Activated CD4-positive, CD25-positive, alpha-beta regulatory T cell treated with anti-CD3 and anti-CD28 coated beads, Interleukin-2, amount 50 U/mL, for 72 hours (primary cell): ENCODE results near the gene ZNF772.
A peak's percentile ranks its signal among the peaks of the same experiment; 100 is the strongest.

Experiments
- DNase-seq: peaks from one replicate; pipeline ENCODE4 v3.0.0; 2021

ZNF772 gene

DNA sequence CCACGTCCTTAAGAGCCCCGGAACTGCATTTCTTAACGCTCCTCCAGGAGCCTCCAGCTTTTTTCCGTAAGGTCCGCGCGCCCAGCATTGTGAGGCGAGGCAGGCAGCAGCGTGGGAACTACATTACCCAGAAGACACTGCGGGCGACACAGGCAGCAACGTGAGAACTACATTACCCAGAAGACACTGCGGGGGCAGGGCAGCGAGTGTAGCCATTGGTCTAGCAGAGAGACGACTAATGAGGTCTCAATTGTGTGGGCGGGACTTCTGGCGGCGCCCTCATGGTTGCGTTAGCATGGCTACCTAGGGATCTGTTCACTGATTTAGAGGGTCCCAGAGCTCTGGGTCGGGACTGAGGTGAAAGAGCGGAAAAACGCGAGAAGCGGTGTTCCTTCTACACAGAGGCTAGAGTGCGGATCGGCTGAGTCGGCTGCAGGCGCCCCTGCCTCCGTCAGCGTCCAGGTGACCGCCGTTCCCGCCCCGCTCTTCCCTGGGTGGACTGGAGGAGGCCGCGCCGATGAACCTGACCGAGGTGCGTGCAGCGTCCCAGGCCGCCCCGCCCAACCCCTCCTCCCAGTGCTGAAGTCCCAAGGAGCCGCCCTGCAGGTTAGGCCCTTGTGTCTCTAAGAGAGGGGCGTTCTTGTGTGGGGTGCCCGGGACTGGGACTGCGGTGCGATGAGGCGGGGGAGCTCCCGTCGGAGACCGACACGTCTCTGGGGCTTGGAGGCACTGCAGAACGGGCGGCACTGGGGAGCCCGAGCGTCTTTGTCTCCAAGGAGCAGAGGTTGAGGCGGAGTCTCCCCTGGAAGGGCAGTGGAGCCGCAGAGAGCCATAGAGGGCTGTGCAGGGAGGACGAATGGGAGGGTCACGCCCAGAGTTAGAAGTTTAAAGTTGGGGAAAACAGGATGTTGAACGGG lies 42.0 kb downstream of the ZNF772 start, which contains the start of gene ZNF749:
Gene ZNF749 (plus strand): TSS at position 264 of the 917 bp plus-strand sequence. CDS start 254 bp downstream, at position 518.
- peak; percentile 91 for DNase-seq

DNA sequence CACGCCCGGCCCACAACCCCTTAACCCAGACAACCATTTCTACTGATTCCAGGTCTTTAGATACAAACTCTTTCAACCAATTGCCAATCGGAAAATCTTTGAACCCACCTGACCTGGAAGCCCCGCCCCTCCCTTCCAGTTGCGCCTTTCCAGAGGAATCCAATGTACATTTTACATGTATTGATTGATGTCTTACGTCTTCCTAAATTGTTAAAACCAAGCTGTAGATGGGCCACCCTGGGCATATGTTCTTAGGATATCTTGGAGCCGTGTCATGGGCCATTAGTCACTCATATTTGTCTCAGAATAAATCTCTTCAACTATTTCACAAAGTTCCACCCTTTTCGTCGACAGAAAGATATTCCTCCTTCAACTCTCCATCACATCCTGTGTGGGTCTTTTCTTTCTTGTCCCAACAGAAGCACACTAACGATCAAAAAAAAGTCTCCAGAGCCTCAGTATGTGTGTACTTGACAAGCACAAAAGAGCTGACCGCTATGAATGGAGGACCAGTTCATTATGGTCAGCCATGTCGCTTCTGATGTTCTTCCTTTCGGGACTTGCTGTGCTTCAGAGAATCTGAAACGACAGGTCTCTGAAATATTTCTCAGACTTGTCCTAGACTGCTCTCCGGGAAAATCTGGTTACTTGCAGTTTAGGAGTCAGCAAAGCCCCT lies 42.8 kb downstream of the ZNF772 start:
- no peak for DNase-seq

DNA sequence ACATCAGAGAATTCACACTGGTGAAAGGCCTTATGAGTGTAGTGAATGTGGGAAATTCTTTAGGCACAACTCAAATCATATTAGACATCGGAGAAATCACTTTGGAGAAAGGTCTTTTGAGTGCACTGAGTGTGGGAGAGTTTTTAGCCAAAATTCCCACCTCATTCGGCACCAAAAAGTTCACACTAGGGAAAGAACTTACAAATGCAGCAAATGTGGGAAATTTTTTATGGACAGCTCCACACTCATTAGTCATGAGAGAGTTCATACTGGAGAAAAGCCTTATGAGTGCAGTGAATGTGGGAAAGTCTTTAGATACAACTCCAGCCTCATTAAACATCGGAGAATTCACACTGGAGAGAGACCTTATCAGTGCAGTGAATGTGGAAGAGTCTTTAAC lies 56.3 kb downstream of the ZNF772 start:
- DNase-seq = no peak

DNA sequence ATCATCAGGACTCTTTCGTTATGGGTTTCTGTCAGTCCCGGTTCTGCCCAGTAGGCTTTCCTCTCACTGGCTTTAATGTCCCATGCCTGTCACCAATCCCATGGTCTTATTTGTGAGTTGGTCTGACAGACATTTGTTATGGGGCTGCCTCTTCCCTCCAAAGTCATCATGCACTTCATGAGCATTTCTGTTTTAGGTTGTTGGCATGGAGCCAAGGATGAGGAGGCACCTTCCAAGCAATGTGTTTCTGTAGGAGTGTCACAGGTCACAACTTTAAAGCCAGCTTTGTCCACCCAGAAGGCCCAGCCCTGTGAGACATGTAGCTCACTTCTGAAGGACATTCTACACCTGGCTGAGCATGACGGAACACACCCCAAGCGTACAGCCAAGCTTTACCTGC lies 57.9 kb downstream of the ZNF772 start:
- DNase-seq = no peak
